Esophagus muscularis mucosa (tissue), 3 donors: Measurements from ENCODE around the gene ENOX1.

Experiments
- EP300 ChIP-seq: sonication (generic); formaldehyde crosslinking; IDR thresholded peaks from one replicate; pipeline ENCODE4 v1.6.1; 2017; ENCODE audit warnings: antibody characterized with exemption
- TF ChIP-seq, protein P1 (sequence below), 3 experiments: fragments of 200-600 bp in 2 of 3; fragments of 450-650 bp in 1 of 3; sonication (generic) in 2 of 3; IDR thresholded peaks; one replicate each; pipeline ENCODE4 v1.5.1; 2017 to 2019; ENCODE audit warnings: antibody characterized with exemption in 3 of 3, mild to moderate bottlenecking in 2 of 3, moderate library complexity in 1 of 3

DNA sequence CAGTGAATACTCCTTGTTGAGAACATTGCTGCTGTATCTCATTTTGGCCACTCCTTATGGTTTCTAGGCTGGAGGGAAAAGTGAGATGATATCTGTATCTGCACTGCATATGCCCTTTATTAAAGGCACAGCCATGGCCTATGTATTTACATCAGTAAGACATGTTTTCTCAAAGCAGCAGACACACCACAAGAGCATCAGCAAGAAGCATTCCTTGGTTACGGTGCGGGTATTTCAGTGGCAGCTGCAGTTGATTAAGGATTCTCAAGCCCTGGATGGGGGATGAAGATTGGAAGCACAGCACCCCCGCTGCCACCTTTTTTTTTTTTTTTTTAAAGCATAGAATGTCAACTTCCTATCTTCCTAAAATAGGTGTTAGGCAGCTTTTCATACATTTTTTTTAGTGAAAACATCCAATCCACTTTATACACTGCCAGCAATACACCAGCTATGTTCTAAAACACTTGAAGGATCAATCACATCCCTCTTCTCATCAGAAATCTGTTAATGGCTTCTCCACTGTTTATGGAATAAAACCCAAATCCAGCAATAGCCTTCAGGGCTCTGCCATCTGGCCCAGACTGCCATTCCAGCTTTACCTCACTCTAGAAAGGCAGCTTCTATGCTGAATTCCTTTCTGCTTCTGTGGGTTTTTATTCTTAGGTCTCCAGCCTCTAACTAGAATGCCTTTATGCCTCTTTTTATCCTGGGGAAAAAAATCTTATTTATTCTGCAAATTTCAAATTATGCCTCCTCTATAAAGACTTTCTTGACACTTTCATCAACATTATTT, 432.4 kb downstream of the ENOX1 start:
- TF ChIP-seq, protein P1, sequence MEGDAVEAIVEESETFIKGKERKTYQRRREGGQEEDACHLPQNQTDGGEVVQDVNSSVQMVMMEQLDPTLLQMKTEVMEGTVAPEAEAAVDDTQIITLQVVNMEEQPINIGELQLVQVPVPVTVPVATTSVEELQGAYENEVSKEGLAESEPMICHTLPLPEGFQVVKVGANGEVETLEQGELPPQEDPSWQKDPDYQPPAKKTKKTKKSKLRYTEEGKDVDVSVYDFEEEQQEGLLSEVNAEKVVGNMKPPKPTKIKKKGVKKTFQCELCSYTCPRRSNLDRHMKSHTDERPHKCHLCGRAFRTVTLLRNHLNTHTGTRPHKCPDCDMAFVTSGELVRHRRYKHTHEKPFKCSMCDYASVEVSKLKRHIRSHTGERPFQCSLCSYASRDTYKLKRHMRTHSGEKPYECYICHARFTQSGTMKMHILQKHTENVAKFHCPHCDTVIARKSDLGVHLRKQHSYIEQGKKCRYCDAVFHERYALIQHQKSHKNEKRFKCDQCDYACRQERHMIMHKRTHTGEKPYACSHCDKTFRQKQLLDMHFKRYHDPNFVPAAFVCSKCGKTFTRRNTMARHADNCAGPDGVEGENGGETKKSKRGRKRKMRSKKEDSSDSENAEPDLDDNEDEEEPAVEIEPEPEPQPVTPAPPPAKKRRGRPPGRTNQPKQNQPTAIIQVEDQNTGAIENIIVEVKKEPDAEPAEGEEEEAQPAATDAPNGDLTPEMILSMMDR (IDR thresholded peaks at IDR 0.05) = no peak
- TF ChIP-seq EP300 = no peak
